HT1080 (cell line): ENCODE results near the gene MFSD6L. TPM values are rescaled to one million over a fixed set of nuclear protein-coding genes. Genes with fewer than 3 reads are reported as not detected.

ENCODE experiments used
- DNase-seq: peaks from one replicate; pipeline ENCODE4 v3.0.0-alpha.2; 2015; ENCODE audit warnings: low read depth
- polyA plus RNA-seq, 2 experiments: library from polyadenylated mRNA; depleted of rRNA; stranded (reverse); fragments of >200 nt; gene quantifications; 2 replicates each; pipeline ENCODE4 v1.2.3, GENCODE V29; 2015
- total RNA-seq: library from RNA; depleted of rRNA; stranded (reverse); fragments of >200 nt; shearing (Covaris generic); gene quantifications from 2 replicates; pipeline ENCODE4 v1.2.3, GENCODE V29; 2014; rRNA removed

MFSD6L gene, protein sequence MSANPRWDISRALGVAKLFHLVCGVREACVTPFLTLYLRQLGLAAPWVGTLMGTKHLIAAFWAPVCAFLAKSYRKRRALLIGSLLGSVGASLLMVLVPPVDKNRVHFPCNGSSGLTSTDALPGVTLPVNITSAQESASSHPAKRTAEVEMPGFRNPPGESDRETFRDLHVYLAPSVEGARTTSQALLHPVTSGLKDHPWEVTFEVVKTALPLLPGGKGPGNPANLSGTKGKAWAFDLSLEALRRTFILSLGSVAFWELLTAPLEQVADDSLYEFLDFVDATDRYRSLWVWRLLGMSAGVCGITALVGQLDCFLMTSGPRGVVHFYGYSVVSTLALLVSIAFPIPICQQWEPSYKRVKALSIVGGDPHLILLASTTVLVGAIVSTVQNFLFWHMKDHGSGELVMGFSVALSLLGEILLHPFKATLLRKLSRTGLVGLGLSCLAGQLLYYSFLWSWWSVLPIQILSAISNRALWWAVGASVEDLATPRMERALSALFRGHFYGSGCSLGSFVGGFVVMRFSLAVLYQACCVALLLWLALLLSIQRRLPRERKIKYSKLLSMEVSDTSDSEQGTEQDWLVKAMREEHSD
- not detected in 2 replicates for total RNA-seq
- polyA plus RNA-seq (2015; cell fraction: cytosol; rRNA removed) = not detected in 2 replicates
- polyA plus RNA-seq (2015; cell fraction: nucleus; rRNA removed) = not detected in 2 replicates

DNA sequence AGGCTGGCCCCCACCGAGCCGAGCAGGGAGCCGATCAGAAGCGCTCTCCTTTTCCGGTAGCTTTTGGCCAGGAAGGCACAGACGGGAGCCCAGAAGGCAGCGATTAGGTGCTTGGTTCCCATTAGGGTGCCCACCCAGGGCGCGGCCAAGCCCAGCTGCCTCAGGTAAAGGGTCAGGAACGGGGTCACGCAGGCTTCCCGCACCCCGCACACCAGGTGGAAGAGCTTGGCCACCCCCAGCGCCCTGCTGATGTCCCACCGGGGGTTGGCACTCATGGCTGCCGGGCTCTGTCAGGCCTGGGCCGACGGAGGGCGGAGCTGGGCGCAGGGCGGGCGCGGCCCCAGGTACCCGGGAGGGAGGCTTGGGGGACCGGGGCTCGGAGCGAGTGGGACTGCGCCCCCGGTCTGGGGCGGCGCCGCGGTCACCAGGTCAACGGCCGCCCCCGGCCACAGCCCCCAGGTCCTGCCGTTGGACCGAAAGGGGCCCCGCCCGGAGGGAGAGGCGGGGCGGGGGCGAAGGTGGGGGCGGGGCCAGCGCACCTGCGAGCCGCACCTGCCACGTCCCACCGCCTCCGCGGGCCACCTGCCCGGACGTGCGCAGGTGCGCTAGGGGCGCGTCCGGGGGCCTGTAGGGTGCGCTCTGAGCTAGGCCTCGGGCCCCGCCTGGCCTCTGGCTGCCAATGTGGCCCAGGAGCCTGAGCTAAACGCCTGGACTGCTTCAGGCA is at the start of gene MFSD6L:
Gene MFSD6L, minus strand, starts transcription at position 520 of the 724 bp plus-strand sequence. Its CDS starts 245 bp downstream, at position 275.
- DNase-seq = no peak

DNA sequence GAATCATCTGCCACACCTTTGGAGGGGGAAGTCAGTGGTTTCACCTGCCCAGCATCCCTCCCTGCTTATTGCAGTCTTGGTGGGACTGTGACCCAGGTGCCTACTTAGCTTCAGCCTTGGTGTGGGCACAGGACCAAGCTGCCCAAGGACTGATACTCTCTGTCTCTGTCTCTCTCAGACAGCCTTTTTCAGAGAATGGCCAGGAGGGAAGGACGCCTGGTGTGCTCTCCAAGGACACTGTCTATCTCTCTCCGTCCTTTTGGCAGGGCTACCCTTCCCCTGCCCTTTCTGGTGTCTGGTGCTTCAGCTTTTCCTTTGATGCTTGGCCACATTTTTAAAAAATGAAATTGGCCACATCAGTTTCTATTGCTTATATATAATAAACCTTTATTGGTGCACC is 48.7 kb upstream of the MFSD6L start:
- DNase-seq = no peak

DNA sequence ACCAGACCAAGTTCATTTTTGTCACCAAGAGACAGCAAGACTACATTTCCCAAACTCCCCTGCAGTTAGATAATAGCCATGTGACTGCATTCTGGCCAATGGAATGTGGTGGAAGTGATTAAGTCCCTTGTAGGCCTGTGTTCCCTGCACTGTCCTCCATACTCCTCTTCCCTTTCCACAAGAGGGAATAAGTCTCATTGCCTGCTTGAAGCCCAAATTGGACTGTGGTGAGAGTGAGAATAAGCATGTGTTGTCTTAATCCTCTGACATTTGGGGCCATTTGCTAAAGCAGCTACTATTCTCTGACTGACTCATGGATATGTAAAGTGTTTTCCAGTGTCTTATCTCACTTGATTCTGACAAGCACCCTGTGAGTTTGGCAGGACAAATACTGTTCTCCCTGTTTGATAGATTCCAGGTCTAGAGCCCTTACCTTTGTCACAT is 47.6 kb upstream of the MFSD6L start:
- DNase-seq = peak; percentile 32

DNA sequence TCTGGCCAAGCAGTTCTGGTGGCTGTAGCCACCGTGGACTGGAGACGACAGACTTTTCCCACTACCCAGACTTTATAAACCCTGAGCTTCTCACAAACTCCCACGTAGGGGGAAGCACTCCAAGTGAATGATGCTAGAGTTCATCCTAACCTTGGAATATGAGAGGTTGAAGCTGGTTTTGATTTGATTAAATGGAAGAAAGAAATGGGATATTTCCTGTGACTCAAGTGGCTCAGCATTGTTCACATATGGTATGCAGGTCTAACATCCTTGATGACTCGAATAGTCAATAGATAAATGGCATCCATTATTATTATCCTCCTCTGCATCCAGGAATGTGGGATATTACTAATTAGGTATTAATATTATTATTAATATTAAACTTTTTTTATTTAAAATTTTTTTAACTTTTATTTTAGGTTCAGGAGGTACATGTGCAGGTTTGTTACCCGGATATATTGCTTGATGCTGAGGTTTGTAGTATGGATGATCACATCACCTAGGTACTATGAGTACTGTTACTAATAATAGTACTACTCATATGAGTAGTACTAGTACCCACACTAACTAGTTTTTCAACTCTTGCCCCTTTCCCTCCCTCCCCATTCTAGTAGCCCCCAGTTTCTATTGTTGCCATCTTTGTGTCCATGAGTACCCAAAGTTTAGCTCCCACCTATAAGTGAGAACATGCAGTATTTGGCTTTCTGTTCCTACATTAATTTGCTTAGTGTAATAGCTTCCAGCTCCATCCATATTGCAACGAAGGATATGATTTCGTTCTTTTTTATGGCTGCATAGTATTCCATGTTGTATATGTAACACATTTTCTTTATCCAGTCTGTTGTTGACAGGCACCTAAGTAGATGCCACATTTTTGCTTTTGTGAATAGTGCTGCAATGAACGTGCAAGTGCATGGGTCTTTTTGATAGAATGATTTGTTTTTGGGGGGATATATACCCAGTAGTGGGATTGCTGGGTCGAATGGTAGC is 45.4 kb upstream of the MFSD6L start:
- no peak for DNase-seq

DNA sequence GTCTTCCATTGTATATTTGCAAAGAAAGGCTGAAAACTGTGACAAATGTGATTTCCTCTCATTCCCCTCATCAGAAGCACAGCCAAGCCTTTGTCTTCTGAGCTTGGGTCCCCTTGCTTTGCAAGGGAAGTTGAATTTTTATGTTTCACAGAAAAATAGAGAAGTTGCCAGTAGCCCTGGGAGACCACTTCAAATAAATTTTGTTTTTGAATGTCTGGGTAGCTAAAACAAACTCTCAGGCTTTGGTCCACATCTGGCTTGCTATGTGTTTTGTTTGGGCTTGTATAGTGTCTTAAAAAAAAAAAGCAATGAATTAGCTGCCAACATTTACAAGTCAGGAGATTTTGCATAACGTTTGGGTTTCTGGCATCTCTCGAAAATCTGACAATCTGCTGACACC is 44.2 kb upstream of the MFSD6L start:
- DNase-seq = no peak

DNA sequence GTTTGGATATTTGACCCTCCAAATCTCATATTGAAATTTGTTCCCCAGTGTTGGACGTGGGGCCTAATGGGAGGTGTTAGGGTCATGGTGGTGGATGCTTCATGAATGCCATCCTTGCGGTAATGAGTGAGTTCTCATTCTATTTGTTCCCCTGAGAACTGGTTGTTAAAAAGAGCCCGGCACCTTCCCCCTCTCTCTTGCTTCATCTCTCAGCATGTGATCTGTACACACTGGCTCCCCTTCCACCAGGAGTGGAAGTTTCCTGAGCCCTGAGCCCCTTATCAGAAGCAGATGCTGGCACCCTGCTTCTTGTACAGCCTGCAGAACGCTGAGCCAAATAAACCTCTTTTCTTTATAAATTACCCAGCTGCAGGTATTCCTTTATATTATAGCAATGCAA is 42.7 kb upstream of the MFSD6L start:
- DNase-seq = no peak

DNA sequence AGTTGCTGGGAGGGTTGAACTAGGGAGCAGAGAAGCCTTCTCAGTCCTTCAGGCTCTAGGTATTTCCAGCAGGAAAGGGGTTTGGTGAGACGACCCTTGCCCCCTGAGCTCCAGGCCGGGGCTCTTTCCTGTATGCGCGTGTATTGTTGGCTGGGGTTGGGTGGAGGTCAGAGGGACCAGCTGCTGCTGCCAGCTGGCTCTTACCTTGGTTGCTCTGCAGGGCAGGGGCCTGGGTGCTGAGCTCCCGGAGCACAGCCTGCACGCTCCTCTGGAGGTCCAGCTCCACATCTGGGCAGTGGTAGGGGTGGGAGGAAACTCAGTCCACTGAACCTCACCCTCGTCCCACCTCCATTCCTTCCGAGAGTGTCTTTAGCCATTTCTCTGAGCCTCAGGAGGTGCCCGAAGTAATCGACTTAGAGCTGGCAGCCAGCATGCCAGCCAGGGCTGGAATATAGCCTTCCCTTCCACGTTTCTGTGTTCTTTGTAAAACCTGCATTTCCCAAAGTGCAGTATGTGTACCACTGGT is 40.3 kb upstream of the MFSD6L start:
- DNase-seq = no peak

DNA sequence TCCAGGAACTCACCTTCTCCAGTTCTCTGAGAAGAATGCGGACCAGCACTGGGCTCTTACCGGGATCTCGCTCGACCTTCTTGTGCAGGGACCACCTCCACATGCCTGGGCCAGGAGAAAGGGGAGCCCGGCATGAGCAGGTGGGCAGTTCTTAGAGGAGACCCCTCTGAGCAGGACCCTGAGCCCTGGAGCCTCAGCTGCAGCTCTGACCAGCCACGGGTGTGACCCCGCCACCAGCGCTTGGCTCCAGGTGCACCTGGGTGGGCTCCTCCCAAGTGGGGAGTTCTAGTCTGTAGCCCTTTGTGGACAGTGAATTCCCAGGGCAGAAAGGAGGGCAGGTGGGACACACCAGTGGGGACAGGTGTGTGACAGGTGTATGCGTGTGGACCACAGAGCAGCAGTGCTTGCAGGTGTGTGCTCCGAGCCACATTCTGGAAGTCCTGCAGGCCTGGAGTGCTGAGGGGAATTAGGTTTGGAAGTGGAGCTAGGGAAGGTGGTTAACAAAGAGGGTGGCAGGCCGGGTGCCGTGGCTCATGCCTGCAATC is 39.5 kb upstream of the MFSD6L start:
- no peak for DNase-seq

DNA sequence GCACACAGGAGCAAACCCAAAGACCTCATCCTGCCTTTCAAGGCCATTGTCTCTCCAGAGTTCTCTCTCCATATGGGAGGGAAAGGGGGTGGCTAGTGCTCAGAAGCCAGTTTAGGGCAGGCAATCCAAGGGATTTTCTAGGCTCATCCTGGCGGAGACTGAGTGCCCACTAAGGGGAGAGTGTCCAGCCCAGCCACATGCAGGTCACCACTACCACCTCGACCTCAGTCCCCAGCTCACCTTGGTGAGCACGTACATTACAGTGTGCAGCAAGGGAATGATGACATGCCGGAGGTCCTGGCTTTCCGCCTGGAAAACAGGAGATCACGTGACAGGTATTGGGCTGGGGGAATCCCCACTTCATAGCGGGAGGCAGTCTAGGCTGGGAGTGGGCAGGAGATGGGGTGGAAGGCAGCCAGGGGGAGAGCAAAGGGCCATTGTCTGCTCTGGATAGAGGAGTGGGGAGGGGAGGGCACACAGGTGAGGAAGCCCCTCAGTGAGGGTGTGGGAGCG is 38.5 kb upstream of the MFSD6L start:
- DNase-seq = no peak

DNA sequence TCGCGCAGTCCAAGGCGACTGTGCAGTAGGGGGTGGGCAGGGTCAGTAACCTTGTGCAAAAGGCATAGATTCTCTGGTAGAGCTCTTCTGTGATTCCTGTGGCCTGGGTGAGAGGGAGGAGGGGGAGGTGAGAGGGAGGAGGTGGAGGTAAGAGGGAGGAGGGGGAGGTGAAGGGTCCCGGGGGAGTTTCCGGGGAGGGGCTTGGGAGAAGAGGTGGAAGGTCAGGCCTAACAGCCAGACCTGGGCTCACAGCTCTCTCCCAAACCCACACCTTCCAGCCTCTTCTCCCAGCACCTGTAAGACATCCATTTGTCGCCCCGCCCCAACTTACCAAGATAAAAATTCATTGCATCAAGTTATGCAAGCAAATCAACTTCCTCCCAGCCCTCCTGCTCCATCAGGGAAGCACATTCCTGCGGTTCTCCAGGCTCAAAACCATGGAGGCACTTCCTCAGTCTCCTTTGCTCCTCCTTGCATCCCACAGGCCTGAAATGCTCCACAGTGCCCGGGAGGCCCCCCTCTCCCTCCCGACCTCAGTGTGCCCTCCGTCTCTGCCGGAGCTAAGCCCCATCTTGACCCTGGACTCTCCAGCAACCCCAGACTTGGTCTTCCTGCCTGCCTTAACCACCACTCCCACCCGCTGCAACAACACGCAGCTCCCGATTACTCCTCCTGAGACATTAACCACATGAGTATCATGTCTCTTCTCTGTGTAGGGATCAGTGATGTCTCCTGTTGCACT is 37.8 kb upstream of the MFSD6L start:
- DNase-seq = no peak

DNA sequence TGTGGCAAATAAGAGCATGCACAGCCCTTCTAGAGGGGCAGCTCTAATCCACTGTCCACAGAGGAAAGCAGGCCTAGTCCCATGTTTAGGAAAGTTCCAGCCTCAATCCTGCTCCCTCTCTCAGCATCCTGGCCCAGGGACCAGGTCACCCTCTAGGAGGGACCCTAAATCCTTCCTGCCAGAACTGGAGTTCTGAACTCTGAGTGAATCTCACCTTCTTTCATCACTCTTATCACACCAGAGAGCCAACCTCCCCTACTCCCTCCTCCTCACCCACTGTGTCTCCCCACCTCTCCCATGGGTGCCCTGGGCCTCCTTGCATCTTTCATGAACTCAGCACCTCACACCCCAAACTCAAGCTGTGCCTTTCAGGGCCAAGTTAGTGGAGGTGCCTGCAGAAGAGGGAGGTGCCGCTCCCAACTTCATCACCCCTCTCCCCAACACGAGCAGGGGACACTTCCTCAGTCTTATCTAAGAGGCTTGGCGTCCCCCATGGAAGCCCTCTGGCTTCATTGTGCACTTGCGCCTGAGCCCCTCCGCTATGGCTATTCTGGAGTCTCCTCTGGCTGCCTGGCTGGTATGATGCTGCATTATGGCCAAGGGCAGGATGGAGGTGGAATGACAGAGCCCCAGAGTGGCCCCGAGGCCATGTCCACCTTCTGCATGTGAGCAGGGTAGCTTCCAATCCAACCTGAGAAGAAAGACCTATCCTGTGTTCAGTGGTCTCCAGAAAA is 36.6 kb upstream of the MFSD6L start:
- no peak for DNase-seq

DNA sequence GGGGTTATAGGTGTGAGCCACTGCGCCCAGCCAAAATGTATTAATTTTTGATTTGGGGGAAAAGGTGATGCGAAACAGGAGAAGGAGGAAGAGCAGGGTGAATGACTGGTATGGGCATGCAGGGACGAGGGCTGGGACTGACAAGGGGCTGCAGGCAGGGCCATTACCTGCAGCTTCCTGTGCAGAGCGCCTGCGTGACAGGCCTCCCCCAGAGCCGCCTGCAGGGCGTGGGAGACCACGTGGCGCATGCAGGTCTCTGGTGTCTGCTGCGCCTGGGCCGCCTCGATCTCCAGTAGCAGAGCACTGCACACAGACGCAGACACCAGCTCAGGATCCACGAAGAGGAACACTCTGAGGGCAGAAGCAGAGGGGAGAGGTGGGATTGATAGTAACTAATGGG is 35.9 kb upstream of the MFSD6L start:
- DNase-seq = no peak

DNA sequence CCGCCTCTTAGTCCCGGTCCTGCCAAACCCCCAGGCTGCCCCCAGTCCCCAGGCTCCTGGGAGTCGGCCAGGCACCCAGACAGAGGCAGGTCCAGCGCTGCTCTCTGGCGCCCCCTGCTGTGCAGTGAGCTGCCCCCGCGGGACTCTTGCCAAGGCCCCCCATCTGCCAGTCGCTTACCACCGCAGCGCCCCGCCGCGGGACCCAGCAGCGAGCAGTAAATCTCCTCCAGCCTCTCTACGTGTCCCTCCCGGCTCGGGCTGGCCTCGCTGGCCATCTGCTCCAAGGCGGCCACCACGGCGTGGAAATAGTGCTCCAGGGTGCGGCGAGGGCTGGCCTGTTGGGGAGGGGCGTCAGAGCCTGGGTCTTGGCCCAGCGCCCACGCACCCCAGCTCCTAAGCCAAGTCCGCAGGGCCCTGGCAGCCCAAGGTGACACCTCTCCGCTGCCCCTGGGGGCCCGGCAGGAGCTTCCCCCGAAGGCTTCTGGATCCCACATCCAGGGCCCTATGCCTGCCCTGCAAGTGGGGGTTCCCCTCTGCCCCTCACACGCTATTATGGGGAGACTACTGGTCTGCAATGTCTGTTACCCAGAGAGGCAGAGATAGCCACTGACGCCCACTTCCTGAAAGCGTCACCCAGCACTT is 33.7 kb upstream of the MFSD6L start:
- DNase-seq = no peak

DNA sequence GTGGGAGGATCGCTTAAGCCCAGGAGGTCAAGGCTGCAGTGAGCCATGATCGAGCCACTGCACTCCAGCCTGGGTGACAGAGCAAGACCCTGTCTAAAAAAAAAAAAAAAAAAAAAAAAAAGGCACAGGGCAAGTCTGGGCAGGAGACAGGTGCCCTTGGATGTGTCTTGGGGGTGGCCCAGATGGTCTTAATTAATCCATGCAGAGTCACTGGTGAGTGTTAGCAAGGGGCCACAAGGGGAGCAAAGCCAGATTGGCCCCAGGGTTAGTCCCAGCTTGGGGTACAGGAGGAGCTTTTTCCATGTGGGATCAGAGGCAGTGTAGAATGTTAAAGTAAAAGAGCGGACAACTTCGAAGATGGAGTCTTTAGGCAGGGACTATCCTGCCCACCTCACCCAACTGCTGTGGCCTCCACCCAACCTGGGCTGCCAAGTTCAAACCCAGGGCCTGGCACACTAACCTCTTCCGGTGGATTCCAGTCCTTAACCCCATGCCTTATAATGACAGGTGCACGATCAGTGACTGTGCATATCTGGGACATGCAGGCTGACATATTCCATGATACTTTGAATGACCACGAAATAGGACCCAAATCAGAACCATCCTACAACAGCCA is 32.2 kb upstream of the MFSD6L start:
- DNase-seq = no peak

DNA sequence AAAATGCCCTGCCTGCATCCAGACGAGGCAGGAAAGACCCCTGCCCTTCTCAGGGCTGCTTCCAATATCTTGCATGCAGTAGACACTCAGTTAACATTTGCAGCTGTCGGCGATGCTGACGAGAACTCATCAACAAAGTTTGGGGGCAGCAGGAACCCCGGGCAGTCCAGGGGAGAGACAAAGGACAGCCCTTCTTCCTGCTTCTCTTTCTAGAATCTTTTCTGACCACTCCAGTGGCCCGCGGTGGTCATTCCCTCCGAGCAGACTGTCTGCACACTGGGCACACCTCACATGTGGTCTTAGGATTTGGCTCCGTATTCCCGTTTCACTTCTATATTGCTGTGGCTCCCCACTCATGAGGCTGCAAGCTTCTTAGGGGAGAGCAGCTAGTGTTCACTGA is 31.0 kb upstream of the MFSD6L start:
- DNase-seq = no peak

DNA sequence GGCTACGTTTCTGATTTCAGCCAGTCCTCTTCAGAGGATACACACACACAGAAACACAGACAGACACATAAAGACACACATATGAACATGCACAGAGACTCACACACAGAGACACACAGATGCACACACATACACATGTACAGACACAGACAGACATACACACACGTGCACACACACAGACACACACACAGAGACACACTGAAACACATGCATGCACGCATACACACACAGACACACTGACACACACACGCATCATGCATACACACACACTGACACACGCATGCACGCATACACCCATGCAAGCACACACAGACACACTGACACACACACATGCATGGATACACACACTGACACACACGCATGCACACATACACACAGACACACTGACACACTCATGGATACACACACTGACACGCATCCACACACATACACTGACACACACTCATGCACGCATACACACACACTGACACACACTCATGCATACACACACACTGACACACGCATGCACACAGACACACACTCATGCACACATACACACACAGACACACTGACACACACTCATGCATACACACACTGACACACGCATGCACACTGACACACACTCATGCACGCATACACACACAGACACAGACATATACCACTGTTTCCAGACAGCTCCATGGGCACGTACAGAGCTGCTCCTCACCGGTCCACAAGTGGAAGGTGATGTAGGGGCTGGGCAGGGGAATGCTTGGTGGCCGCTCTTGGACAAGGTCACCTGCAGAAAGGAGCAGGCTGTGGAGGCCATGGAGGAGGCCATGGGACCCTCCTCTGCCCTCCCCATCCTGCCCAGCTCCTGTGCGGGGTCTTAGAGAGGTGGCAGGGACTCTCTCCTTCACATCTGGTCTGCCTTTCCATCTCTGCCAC is 30.1 kb upstream of the MFSD6L start:
- DNase-seq = no peak

DNA sequence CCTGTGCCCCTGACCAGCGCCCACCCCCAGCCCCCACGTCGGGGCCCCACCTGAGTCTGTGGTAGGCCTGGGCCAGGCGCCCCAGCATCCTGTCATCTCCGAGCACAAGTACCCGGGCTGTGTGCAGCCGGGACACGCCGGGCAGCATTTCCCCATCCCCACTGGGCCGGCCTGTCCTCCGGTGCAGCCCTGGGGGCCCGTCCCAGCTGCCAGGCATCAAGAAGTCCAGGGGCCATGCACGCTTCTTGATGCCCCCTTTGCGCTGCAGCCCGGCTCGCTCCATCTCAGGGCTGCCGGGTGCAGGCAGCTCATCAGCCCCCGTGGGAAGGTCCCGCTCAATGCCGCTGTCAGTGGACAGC is 29.3 kb upstream of the MFSD6L start:
- DNase-seq = no peak
